DMS79 treated with DMSO at 0.1 percent for 48 hours (cell line): Measurements from ENCODE around the gene LYRM2.

Experiments
- DNase-seq: peaks from one replicate; lab custom pipeline; 2025; lab: John Stamatoyannopoulos, UW

LYRM2 gene

GRCh38 chr6:89591745-89592144 lies 46.8 kb downstream of the LYRM2 start:
- no peak for DNase-seq

GRCh38 chr6:89590133-89590532 lies 48.4 kb downstream of the LYRM2 start:
- no peak for DNase-seq

DNA sequence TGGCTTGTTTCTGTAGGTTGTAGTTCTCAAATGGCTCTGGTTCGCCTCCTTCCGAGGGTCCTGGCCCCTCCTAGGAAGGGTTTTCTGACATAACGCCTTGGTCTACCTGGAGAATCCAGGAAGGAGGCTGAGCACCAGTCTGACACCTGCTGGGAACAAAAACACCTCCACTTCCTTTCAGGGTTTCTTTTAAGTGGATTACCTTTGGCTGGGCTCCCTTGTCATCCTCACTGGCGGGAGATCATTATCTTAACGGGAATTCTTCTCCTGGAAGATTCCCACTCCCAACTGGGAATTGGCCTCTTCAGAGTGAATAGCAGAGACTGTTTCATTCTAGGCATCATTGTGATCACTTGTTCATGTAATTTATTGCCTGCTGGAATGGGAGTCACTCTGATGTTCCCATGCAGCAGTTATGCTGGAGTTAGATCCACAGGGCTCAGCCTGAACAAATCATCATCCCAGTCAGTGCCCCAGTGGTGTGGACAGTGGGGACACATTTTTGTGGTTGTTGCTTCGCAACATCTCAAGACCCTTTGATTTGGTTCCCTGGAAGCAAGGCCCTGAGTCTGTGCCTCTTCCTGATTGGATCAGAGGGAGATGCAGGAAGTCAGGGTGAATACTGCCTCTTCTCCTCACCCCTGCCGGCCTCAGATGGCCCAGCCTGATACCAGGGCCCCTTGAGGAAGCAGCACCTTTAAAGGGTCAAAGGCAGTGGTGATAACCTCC lies 49.1 kb downstream of the LYRM2 start:
- no peak for DNase-seq

DNA sequence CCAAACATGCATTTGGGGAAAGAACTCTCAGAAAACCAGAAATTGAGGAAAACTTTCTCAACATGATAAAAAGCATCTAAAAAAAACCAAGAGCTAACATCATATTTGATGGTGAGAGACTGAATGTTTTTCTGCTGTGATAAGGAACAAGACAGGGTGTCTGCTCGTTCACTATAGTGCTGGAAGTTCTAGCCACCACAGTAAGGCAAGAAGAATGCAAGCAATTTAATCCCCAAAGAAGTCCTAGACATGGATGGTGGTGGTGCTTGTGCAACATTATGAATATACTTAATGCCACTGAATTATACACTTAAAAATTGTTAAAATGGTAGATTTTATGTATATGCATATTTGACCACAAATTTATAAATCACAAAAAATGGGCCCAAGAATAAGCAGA lies 53.4 kb downstream of the LYRM2 start:
- no peak for DNase-seq

DNA sequence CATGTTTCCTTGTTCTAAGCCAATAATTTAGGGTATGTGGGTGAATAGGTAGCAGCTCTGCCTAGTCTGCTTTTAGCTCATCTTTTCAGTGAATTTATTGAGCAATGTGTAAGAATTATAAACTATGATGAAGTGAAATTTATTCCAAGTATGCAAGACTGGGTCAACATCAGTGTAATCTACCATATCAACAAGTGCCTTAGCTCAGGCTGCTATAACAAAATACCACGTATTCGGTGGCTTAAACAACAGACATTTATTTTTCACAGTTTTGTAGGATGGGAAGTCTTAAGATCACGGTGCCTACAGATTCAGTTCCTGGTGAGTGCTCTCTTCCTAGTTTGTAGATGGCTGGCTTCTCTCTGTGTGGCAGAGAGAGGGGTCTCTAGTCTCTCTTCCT lies 54.0 kb downstream of the LYRM2 start:
- no peak for DNase-seq

DNA sequence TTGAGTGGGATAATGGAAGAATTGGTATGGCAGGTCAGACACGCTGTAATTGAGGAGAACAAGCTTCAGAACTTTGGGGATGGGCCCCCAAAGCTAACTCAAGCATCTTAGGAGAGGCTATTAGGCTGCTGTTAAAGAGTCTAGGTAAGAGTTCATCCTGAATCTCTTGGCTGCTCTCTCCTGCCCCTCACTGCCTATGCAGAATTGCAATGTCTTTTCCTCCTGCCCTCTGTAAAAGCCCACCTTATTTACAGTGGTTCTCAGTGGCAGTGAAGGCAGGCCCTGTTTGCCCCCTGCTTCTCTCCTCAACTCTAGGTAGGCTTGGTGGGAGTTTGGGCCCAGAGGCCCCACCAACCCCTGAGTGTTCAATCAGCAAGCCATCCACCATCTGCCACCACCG lies 55.0 kb downstream of the LYRM2 start:
- DNase-seq: no peak

- peak; percentile 43 for DNase-seq
Measured at GRCh38 chr6:89582669-89583325, 55.8 kb downstream of the LYRM2 start.

- DNase-seq: peak; percentile 48
Measured at GRCh38 chr6:89581689-89582088, 56.9 kb downstream of the LYRM2 start.

GRCh38 chr6:89580997-89581666 lies 57.4 kb downstream of the LYRM2 start:
- peak; percentile 79 for DNase-seq

GRCh38 chr6:89575562-89575960 lies 63.0 kb downstream of the LYRM2 start:
- DNase-seq: no peak

DNA sequence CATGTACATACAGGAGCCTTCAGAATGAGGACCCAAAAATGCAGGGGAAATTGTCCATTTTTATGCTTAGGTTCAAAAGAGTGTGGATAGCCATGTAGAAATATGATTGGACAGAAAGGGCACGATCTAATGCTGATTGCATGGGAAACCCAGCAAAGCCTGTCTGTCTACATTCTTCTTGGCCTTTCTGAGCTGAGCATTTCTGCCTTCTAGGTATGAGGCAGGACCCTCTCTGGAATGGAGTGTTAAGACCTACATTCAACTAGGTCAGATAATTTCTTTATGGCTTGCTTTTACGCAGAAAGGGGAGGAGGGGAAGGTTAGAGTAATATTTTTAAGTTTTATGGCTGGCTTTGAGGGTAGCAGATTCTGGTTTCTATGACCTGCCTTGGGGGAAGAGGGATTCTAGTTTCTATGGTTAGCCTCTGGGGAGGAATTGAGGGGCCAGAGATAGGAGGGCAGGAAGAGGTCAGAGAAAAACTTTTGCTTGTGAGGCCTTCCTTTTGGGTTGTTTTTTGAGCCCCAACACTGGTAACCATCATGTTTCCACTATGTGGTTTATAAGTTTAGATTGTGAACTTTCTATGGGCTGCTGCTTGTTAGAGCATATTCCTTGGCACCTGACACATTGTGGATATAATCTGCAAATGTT lies 63.5 kb downstream of the LYRM2 start:
- no peak for DNase-seq

- peak; percentile 23 for DNase-seq
Measured at GRCh38 chr6:89567630-89568390, 70.7 kb downstream of the LYRM2 start.

- DNase-seq: peak; percentile 64
Measured at GRCh38 chr6:89566930-89567629, 71.5 kb downstream of the LYRM2 start.

DNA sequence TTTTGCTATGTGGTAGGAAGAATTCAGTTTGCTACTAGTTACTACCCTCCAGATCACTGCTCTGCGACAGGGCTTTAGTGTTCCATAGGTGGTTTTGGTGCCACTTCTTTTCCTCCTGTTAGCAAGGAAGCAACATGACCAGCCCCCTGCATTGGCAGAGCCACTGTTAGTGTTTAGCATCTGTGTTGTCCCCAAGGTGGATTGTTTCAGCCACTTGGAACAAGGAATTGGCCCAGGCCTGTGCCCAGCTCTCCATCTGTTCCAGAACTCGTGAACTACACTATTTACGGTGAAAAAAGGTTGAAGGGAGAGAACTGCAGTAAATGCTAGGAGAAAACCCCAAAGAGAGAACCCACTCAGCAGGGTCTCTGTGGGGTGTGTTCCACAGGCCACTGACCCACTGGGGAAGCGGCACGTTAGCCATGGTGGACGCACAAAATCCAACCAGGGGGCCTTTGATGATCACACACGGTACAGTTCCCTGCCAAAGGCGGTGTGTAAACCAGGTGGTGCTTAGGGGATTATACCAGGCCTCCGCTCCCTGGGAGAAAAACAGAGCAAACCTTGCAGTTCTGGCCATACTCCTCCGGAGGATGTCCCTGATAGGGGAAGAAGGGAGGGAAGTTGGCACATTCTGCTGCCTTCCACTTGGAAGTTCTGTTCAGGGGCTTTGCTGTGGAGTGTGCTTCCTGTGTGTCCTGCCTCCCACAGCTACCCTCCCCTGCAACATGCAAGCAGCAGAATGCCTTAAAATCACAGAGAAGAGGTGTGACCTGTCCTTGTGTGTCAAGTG lies 72.3 kb downstream of the LYRM2 start:
- no peak for DNase-seq

DNA sequence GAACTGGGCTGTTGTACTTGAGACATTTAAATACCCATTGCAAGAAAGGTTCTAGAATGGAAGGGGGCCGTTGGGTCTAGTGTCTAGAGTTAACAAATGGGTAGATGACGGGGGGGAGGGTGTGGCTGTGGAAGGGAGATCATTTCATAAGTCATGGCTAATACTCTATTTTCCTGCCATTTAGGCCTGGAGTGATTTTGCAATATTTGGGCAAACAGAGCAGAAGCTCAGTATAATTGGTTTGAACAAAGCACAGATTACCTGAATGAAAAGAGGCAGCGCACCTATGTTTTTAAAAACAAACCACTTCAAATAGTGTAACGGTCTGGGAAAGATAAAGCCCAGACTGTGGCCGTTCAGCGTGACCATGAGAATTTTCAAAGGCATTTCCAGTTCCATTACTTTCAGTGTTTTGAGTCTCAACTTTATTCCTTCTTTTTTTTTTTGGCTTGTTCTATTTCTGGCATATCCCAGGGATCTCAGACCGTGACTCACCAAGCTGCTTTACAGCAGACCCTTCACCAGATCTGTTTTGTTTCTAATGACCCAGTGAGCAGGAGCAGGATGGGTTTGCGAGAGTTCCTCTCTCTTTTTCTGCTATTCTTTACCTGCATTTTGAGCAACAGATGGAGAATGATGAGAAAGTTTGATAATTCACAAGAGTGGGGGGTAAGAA lies 73.7 kb downstream of the LYRM2 start:
- peak; percentile 41 for DNase-seq

- DNase-seq: no peak
Measured at GRCh38 chr6:89563866-89564265, 74.7 kb downstream of the LYRM2 start.

- peak; percentile 71 for DNase-seq
Measured at GRCh38 chr6:89562093-89562973, 76.2 kb downstream of the LYRM2 start.

DNA sequence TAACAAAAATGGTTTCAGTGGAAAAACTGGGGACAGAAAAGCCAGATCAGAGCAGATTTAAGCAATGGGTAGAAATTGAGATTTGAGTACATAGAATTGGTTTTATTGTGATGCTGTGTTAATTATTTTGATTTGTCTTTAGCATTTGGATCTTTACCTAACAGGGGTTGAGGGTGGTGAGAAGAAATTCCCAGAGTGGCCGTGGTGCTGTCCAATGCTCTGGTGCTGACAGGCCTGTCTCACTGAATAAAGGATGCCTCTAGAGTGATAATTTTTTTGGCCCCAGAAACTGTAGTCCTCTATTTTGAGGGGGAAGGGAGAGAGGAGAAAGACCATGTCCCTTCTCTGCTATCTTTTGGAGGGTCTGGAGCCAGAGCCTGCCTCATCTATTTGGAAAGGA lies 79.1 kb downstream of the LYRM2 start:
- DNase-seq: no peak

GRCh38 chr6:89555806-89556205 lies 82.7 kb downstream of the LYRM2 start:
- no peak for DNase-seq
